Hindlimb muscle (tissue), 1 donor: ENCODE measurements around the gene UNKL. TPM values are rescaled to one million over a fixed set of nuclear protein-coding genes. Genes with fewer than 3 reads are reported as not detected.

Source experiments
- DNase-seq: peaks from one replicate; pipeline ENCODE4 v3.0.0-alpha.2; 2013
- polyA plus RNA-seq: library from polyadenylated mRNA; unstranded; fragments of 120-200 nt; gene quantifications from one replicate; pipeline ENCODE4 v1.2.1, GENCODE V29; 2013; ENCODE audit not compliant: insufficient read length

The UNKL gene
- polyA plus RNA-seq, 1 donor, result 9.8 TPM

- no peak for DNase-seq
These were observed 90.9 kb downstream of the UNKL start for GRCh38 chr16:1323296-1324239.

GRCh38 chr16:1322407-1322806 is 92.1 kb downstream of the UNKL start:
- DNase-seq, result no peak

GRCh38 chr16:1320658-1321240 is 93.8 kb downstream of the UNKL start:
- no peak for DNase-seq

- no peak for DNase-seq
These were observed 94.4 kb downstream of the UNKL start for GRCh38 chr16:1320097-1320496.

- no peak for DNase-seq
These were observed 95.5 kb downstream of the UNKL start for GRCh38 chr16:1319041-1319440.

GRCh38 chr16:1318268-1318545 is 96.3 kb downstream of the UNKL start:
- no peak for DNase-seq

GRCh38 chr16:1317479-1318267 is 96.8 kb downstream of the UNKL start:
- DNase-seq, result no peak

- DNase-seq, result no peak
These were observed 98.5 kb downstream of the UNKL start for GRCh38 chr16:1316033-1316405.

- no peak for DNase-seq
These were observed 99.1 kb downstream of the UNKL start for GRCh38 chr16:1315081-1316032.

- no peak for DNase-seq
These were observed 100.0 kb downstream of the UNKL start for GRCh38 chr16:1314399-1315068.

- no peak for DNase-seq
These were observed 100.7 kb downstream of the UNKL start for GRCh38 chr16:1313721-1314369.

Other genes with a start within 250 kb of the UNKL start
- gene TPSG1, start 189.4 kb downstream of the UNKL start, polyA plus RNA-seq, result 1.5 TPM
- 2.7 TPM for gene TPSB2, start 184.5 kb downstream of the UNKL start, polyA plus RNA-seq
- 1.0 TPM for gene TPSAB1, start 174.0 kb downstream of the UNKL start, polyA plus RNA-seq
- not detected for gene TPSD1, start 158.6 kb downstream of the UNKL start, polyA plus RNA-seq
- gene UBE2I, start 105.1 kb downstream of the UNKL start, polyA plus RNA-seq, result 101 TPM
- gene BAIAP3, start 81.1 kb downstream of the UNKL start, polyA plus RNA-seq, result 0.72 TPM
- gene TSR3, start 62.8 kb downstream of the UNKL start, polyA plus RNA-seq, result 59.2 TPM
- 40.6 TPM for gene GNPTG, start 62.8 kb downstream of the UNKL start, polyA plus RNA-seq
- 11.9 TPM for gene UQCC4, start 6.0 kb upstream of the UNKL start, polyA plus RNA-seq
- 0.43 TPM for gene PERCC1, start 16.4 kb upstream of the UNKL start, polyA plus RNA-seq
- 2.5 TPM for gene CCDC154, start 29.9 kb upstream of the UNKL start, polyA plus RNA-seq
- 39.9 TPM for gene CLCN7, start 60.3 kb upstream of the UNKL start, polyA plus RNA-seq
- 0.59 TPM for gene PTX4, start 74.2 kb upstream of the UNKL start, polyA plus RNA-seq
- 36.9 TPM for gene TELO2, start 78.7 kb upstream of the UNKL start, polyA plus RNA-seq
- 16.2 TPM for gene TMEM204, start 119.0 kb upstream of the UNKL start, polyA plus RNA-seq
- 11.7 TPM for gene IFT140, start 197.4 kb upstream of the UNKL start, polyA plus RNA-seq
- gene CRAMP1, start 197.7 kb upstream of the UNKL start, polyA plus RNA-seq, result 18.5 TPM